Muscle layer of duodenum (tissue), 2 donors: ENCODE measurements around the gene AKAP8.
"Not testable (repeated sequence)": the region's sequence is repeated elsewhere in the genome, so short reads cannot be mapped to it uniquely, and the experiment has no call there.

ENCODE experiments used
- H3K27ac ChIP-seq: one replicate; pipeline ENCODE4 v1.7.0; 2013; ENCODE audit warnings: mild to moderate bottlenecking, low read length
- H3K27me3 ChIP-seq: one replicate; pipeline ENCODE4 v1.7.0; 2013; ENCODE audit warnings: low read depth, mild to moderate bottlenecking, control low read depth, low read length
- H3K36me3 ChIP-seq, 2 donors: one replicate each; pipeline ENCODE4 v1.7.0; 2013; ENCODE audit warnings: low read length in 2 of 2, control low read depth in 1 of 2, mild to moderate bottlenecking in 1 of 2; ENCODE audit not compliant: insufficient read depth in 2 of 2, control insufficient read depth in 1 of 2
- H3K4me1 ChIP-seq, 2 donors: one replicate each; pipeline ENCODE4 v1.7.0; 2013; ENCODE audit warnings: low read length in 2 of 2, mild to moderate bottlenecking in 2 of 2, control low read depth in 1 of 2, moderate library complexity in 1 of 2; ENCODE audit not compliant: insufficient read depth in 2 of 2, control insufficient read depth in 1 of 2
- H3K4me3 ChIP-seq, 2 donors: one replicate each; pipeline ENCODE4 v1.7.0; 2013; ENCODE audit warnings: low read length in 2 of 2, low read depth in 1 of 2, mild to moderate bottlenecking in 1 of 2
- H3K9me3 ChIP-seq, 2 donors: one replicate each; pipeline ENCODE4 v1.7.0; 2013; ENCODE audit warnings: low read length in 2 of 2, control low read depth in 1 of 2, mild to moderate bottlenecking in 1 of 2; ENCODE audit not compliant: control insufficient read depth in 1 of 2
- donor health status: healthy.

The AKAP8 gene

GRCh38 chr19:15371786-15372380 lies 7.7 kb downstream of the AKAP8 start:
- peaks cover 46 to 62% of the 10 kb centered on the region in 2 donors for H3K36me3 ChIP-seq
- H3K27me3 ChIP-seq, result no peaks in the 10 kb centered on the region
- H3K27ac ChIP-seq, result no peak overlapping the region
- H3K9me3 ChIP-seq, result no peaks in the 10 kb centered on the region
- H3K4me1 ChIP-seq, result peaks cover 0 to 28% of the 10 kb centered on the region in 2 donors
- no peak overlapping the region for H3K4me3 ChIP-seq

GRCh38 chr19:15371119-15371518 lies 8.5 kb downstream of the AKAP8 start:
- Histone ChIP-seq H3K9me3 (no peaks in the 10 kb centered on the region), H3K4me1 (peaks cover 0 to 21% of the 10 kb centered on the region in 2 donors), H3K36me3 (peaks cover 46 to 62% of the 10 kb centered on the region in 2 donors), H3K4me3 (no peak overlapping the region), H3K27ac (no peak overlapping the region), H3K27me3 (no peaks in the 10 kb centered on the region)

DNA sequence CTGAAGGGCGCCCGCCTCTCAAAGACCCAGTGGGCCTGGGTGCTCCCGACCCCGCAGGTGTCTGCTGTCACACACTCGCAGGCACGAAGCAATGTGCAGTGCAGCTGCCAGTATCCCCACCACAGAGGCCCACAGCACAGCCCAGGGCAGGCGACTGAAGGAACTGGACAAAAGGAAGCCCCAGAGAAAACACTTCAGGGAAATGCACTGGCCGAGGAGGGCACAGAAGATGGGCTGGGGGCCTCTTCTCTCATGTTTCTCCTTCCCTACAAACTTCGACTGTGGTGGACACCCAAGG lies 10.0 kb downstream of the AKAP8 start:
- peaks cover 54 to 74% of the 10 kb centered on the region in 2 donors for H3K36me3 ChIP-seq
- no peak overlapping the region for H3K4me3 ChIP-seq
- peaks cover 0 to 12% of the 10 kb centered on the region in 2 donors for H3K4me1 ChIP-seq
- no peaks in the 10 kb centered on the region for H3K9me3 ChIP-seq
- H3K27me3 ChIP-seq, result no peaks in the 10 kb centered on the region
- no peak overlapping the region for H3K27ac ChIP-seq

DNA sequence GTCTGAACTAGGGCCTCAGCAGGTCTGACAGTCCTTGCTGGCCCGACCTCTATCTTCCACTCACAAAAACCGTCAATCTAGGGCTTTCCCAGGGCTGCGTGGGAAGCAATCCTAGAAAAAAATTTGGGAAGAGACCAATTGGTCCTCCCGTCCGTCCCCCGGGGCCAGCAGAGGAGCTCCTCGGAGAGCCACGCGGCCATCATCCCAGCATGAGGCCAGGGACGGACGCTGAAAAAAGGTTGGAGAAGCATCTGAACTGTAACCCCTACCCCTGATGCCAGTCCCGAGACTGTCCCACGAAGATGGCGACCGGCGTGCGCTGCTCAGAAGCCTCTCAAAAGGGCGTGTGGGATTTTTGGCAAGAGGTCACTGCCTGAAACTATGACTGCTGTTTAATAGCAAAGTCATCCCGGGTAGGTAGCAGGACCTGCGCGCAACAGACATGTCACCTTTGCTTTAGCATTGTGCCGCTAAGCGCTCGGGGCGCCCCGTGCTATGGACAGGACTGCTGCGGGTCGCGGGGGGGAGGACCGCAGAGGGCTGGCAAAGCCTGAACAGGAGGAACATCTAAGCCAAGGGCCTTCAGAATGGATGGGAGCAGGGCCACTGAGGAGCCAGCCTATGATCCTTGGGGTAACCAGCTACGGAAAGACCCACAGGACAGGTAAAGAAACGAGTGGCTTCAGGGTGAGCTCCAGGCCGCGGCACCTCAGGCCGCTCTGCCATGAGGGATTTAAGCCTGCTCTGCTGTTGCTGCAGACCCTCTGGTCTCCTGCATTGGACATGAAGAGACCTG lies 10.6 kb downstream of the AKAP8 start:
- Histone ChIP-seq H3K27ac (no peak overlapping the region), H3K4me3 (no peak overlapping the region), H3K4me1 (peaks cover 0 to 6% of the 10 kb centered on the region in 2 donors), H3K9me3 (no peaks in the 10 kb centered on the region), H3K27me3 (no peaks in the 10 kb centered on the region), H3K36me3 (peaks cover 54 to 75% of the 10 kb centered on the region in 2 donors)

DNA sequence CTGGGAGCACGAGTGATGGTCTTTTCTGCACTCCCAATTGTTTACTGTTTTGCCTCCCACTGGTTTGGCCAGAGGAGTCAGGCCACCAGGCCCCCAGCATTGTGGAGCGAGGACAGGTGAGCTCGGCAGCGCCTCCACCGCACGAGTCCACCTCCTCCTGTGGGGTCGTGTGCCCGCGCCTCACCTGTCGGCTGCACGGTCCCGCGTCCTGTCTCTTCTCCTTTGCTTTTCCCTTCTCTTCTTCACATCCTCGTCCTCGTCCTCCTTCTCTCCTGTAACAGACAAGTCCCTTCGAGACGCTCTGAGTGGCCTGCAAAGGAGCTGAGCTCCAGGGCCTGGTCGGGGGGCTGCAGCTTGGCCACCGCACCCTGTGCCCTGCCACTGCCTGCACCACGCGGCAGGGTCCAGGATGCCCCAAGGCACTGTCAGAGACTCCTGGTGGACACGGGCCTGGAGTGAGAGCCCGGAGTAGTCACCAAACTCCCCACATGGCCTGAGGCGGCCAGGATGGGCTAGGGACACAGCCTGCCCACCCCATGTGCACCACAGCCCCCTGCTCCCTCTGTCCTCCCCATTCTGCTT lies 11.4 kb downstream of the AKAP8 start:
- Histone ChIP-seq H3K4me3 (no peak overlapping the region), H3K9me3 (no peaks in the 10 kb centered on the region), H3K4me1 (peaks cover 0 to 3% of the 10 kb centered on the region in 2 donors), H3K27ac (no peak overlapping the region), H3K27me3 (no peaks in the 10 kb centered on the region), H3K36me3 (peaks cover 54 to 74% of the 10 kb centered on the region in 2 donors)

DNA sequence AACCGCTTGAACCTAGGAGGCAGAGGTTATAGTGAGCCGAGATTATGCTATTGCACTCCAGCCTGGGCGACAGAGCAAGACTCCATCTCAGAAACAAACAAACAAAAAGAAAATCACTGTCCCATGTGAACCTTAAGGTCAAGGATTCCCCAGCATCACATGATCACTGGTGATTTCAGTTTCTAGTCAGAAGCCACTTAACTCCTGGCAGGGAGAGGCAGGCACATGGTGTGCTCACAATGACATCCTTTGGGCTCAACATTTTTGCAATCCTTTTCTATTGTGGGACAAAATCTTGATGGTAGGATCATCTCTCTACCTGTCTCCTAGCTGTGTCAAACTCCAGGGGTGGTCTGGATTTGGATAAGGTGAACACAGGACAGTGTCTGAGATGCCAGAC lies 12.1 kb downstream of the AKAP8 start:
- no peak overlapping the region for H3K4me3 ChIP-seq
- H3K9me3 ChIP-seq, result no peaks in the 10 kb centered on the region
- H3K4me1 ChIP-seq, result no peaks in the 10 kb centered on the region
- H3K27ac ChIP-seq, result no peak overlapping the region
- no peaks in the 10 kb centered on the region for H3K27me3 ChIP-seq
- peaks cover 54 to 67% of the 10 kb centered on the region in 2 donors for H3K36me3 ChIP-seq

DNA sequence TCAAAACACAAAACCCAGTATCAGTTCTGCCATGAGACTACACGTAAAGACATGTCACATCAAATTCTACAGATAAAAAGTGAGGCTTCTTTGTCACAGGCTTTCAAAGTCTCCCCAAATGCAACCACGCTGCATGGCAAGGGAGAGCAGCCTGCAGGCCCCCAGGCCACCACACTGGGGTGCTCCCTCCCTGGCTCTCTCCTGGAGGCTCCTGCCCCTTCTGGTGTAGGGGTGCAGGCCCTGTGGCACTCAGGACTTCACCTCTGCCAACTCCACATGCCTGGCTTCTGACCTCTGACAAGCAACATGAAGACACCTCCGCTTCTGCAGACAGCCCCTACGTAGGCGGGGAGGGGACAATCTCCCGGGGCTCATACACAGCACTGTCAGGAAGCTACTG lies 14.3 kb downstream of the AKAP8 start:
- no peaks in the 10 kb centered on the region for H3K27me3 ChIP-seq
- peaks cover 54 to 64% of the 10 kb centered on the region in 2 donors for H3K36me3 ChIP-seq
- no peak overlapping the region for H3K27ac ChIP-seq
- no peaks in the 10 kb centered on the region for H3K9me3 ChIP-seq
- no peaks in the 10 kb centered on the region for H3K4me1 ChIP-seq
- H3K4me3 ChIP-seq, result no peak overlapping the region

DNA sequence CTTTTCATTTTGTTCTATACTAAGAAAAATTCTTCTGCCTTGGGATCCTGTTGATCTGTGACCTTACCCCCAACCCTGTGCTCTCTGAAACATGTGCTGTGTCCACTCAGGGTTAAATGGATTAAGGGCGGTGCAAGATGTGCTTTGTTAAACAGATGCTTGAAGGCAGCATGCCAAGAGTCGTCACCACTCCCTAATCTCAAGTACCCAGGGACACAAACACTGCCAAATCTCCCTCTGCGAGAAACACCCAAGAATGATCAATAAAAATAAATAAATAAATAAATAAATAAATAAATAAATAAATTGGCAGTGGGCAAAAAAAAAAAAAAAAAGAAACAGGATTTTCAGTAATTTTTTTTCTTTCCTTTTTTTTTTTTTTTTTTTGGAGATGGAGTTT lies 15.8 kb downstream of the AKAP8 start:
- H3K36me3 ChIP-seq, result peaks cover 49 to 61% of the 10 kb centered on the region in 2 donors
- not testable (repeated sequence) for H3K4me1 ChIP-seq, H3K27ac ChIP-seq, H3K4me3 ChIP-seq, H3K27me3 ChIP-seq, H3K9me3 ChIP-seq

DNA sequence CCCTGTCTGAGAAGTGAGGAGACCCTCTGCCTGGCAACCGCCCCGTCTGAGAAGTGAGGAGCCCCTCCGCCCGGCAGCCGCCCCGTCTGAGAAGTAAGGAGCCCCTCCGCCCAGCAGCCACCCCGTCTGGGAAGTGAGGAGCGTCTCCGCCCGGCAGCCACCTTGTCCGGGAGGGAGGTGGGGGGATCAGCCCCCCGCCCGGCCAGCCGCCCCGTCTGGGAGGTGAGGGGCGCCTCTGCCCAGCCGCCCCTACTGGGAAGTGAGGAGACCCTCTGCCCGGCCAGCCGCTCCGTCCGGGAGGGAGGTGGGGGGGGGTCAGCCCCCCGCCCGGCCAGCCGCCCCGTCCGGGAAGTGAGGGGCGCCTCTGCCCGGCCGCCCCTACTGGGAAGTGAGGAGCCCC lies 16.5 kb downstream of the AKAP8 start:
- H3K27ac ChIP-seq, H3K4me1 ChIP-seq, H3K27me3 ChIP-seq, H3K4me3 ChIP-seq, H3K9me3 ChIP-seq: not testable (repeated sequence)
- peaks cover 49 to 61% of the 10 kb centered on the region in 2 donors for H3K36me3 ChIP-seq

GRCh38 chr19:15360015-15360414 lies 19.6 kb downstream of the AKAP8 start:
- H3K4me1 ChIP-seq, H3K4me3 ChIP-seq, H3K27ac ChIP-seq, H3K9me3 ChIP-seq, H3K27me3 ChIP-seq: not testable (repeated sequence)
- H3K36me3 ChIP-seq, result peaks cover 38 to 72% of the 10 kb centered on the region in 2 donors

- Histone ChIP-seq H3K4me3 (no peak overlapping the region), H3K4me1 (no peaks in the 10 kb centered on the region), H3K27me3 (no peaks in the 10 kb centered on the region), H3K9me3 (no peaks in the 10 kb centered on the region), H3K36me3 (peaks cover 45 to 77% of the 10 kb centered on the region in 2 donors), H3K27ac (no peak overlapping the region)
Measured at GRCh38 chr19:15358918-15359317, 20.7 kb downstream of the AKAP8 start.
